ENCODE measurements around the gene CDR2. TPM values are rescaled to one million over a fixed set of nuclear protein-coding genes. Genes with fewer than 3 reads are reported as not detected.
A peak's percentile ranks its signal among the peaks of the same experiment; 100 is the strongest.

The CDR2 gene
- total RNA-seq, 1 donor from 2014 or later = 28.0 TPM

DNA sequence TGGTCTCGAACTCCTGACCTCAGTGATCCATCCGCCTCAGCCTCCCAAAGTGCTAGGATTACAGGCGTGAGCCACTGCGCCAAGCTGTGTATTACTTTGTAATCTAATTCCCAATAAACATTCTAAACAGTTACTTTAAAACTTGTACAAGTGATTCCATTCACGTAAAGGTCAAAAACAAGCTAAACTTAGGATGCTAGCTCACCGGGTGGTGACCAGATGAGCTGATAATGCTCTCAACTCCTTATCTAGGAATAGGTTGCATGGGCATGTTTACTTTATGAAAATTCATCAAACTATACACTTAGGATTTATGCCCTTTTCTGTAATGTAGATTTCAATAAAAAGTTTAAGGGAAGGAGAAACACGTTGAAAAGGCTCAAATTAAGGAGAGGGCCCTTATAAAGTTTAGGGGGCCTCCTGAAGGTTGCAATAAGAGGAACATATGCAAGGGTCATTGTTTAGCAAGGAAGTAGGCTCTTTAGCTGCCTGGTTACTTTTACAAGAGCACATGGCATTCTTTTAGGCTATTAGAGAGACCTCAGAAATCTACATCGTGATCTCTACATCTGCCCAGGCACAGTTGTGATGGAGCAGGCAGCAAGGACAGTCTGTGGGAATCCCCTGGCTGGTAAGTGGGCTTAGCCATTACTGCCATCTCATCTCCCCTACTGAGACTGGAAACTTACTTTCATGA is 13.3 kb downstream of the CDR2 start:
- TF ChIP-seq, protein P1, sequence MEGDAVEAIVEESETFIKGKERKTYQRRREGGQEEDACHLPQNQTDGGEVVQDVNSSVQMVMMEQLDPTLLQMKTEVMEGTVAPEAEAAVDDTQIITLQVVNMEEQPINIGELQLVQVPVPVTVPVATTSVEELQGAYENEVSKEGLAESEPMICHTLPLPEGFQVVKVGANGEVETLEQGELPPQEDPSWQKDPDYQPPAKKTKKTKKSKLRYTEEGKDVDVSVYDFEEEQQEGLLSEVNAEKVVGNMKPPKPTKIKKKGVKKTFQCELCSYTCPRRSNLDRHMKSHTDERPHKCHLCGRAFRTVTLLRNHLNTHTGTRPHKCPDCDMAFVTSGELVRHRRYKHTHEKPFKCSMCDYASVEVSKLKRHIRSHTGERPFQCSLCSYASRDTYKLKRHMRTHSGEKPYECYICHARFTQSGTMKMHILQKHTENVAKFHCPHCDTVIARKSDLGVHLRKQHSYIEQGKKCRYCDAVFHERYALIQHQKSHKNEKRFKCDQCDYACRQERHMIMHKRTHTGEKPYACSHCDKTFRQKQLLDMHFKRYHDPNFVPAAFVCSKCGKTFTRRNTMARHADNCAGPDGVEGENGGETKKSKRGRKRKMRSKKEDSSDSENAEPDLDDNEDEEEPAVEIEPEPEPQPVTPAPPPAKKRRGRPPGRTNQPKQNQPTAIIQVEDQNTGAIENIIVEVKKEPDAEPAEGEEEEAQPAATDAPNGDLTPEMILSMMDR (IDR thresholded peaks at IDR 0.05) = no peak
- Mint-ChIP-seq H3K4me3 (no peak overlapping the region), H3K9me3 (no peaks in the 10 kb centered on the region), H3K27ac (no peak overlapping the region), H3K27me3 (ENCODE audit: insufficient read depth, low read depth) (no peaks in the 10 kb centered on the region), H3K36me3 (peaks cover 19% of the 10 kb centered on the region), H3K4me1 (peaks cover 6% of the 10 kb centered on the region)
- no peaks in the 10 kb centered on the region for H4K20me1 ChIP-seq (ENCODE audit: low read depth)
- peaks cover 7% of the 10 kb centered on the region for H3F3A ChIP-seq (ENCODE audit: low read depth)
- no peaks in the 10 kb centered on the region for H3K9me3 ChIP-seq (ENCODE audit: low read depth)
- H2AFZ ChIP-seq (replicated peaks) = no peak overlapping the region
- no peaks in the 10 kb centered on the region for H3K27me3 ChIP-seq
- no peak overlapping the region for H3K4me3 ChIP-seq
- H3K9ac ChIP-seq = no peak overlapping the region
- DNase-seq (ENCODE audit: low spot score) = no peak
- H3K27ac ChIP-seq = peak overlapping the region; percentile 22
- peaks cover 10% of the 10 kb centered on the region for H3K79me2 ChIP-seq (ENCODE audit: low read depth)
- no peak overlapping the region for H3K4me2 ChIP-seq
- H3K4me1 ChIP-seq = no peaks in the 10 kb centered on the region
- H3K36me3 ChIP-seq = peaks cover 6% of the 10 kb centered on the region

- H3K4me2 ChIP-seq = no peak overlapping the region
- H3K36me3 ChIP-seq = peaks cover 6% of the 10 kb centered on the region
- H4K20me1 ChIP-seq (ENCODE audit: low read depth) = no peaks in the 10 kb centered on the region
- no peak for DNase-seq (ENCODE audit: low spot score)
- Mint-ChIP-seq H3K9me3 (no peaks in the 10 kb centered on the region), H3K27me3 (ENCODE audit: insufficient read depth, low read depth) (no peaks in the 10 kb centered on the region), H3K4me3 (no peak overlapping the region), H3K27ac (no peak overlapping the region), H3K36me3 (peaks cover 17% of the 10 kb centered on the region), H3K4me1 (peaks cover 6% of the 10 kb centered on the region)
- H2AFZ ChIP-seq (replicated peaks) = no peak overlapping the region
- no peak overlapping the region for H3K4me3 ChIP-seq
- H3K9me3 ChIP-seq (ENCODE audit: low read depth) = no peaks in the 10 kb centered on the region
- H3K27ac ChIP-seq = no peak overlapping the region
- no peaks in the 10 kb centered on the region for H3K27me3 ChIP-seq
- H3K4me1 ChIP-seq = no peaks in the 10 kb centered on the region
- H3K79me2 ChIP-seq (ENCODE audit: low read depth) = no peaks in the 10 kb centered on the region
- TF ChIP-seq, protein P1 (IDR thresholded peaks at IDR 0.05) = no peak
- TF ChIP-seq EZH2phosphoT487 (IDR thresholded peaks at IDR 0.05) (no peak), EZH2 (IDR thresholded peaks at IDR 0.05) (no peak)
- peaks cover 12% of the 10 kb centered on the region for H3F3A ChIP-seq (ENCODE audit: low read depth)
- peak overlapping the region; percentile 16 for H3K9ac ChIP-seq
Measured at GRCh38 chr16:22359679-22360078, 14.7 kb downstream of the CDR2 start.

- H3K27ac Mint-ChIP-seq = peak overlapping the region; percentile 15
- H3K79me2 ChIP-seq (ENCODE audit: low read depth) = no peaks in the 10 kb centered on the region
- peaks cover 14% of the 10 kb centered on the region for H3K4me1 Mint-ChIP-seq
Measured at GRCh38 chr16:22358000-22358399, 16.4 kb downstream of the CDR2 start.

More at GRCh38 chr16:22358000-22358399, 16.4 kb downstream of the CDR2 start:
- no peaks in the 10 kb centered on the region for H4K20me1 ChIP-seq (ENCODE audit: low read depth)
- no peak overlapping the region for H2AFZ ChIP-seq (replicated peaks)
- Mint-ChIP-seq H3K36me3 (peaks cover 9% of the 10 kb centered on the region), H3K9me3 (no peaks in the 10 kb centered on the region), H3K4me3 (no peak overlapping the region), H3K27me3 (ENCODE audit: insufficient read depth, low read depth) (no peaks in the 10 kb centered on the region)
- peaks cover 12% of the 10 kb centered on the region for H3F3A ChIP-seq (ENCODE audit: low read depth)
- no peak overlapping the region for H3K4me2 ChIP-seq
- no peaks in the 10 kb centered on the region for H3K9me3 ChIP-seq (ENCODE audit: low read depth)
- no peak overlapping the region for H3K27ac ChIP-seq
- no peak overlapping the region for H3K9ac ChIP-seq
- peaks cover 6% of the 10 kb centered on the region for H3K36me3 ChIP-seq
- TF ChIP-seq EZH2 (IDR thresholded peaks at IDR 0.05) (no peak), EZH2phosphoT487 (IDR thresholded peaks at IDR 0.05) (no peak)
- TF ChIP-seq, protein P1 (IDR thresholded peaks at IDR 0.05) = no peak
- H3K4me3 ChIP-seq = no peak overlapping the region
- H3K4me1 ChIP-seq = no peaks in the 10 kb centered on the region
- no peak for DNase-seq (ENCODE audit: low spot score)
- no peaks in the 10 kb centered on the region for H3K27me3 ChIP-seq

Data from neural progenitor cell (in vitro differentiated cells).